Mesodermal cell (in vitro differentiated cells): Measurements from ENCODE around the gene CAPN9.

ENCODE experiments used
- H3K27ac ChIP-seq: 2 replicates; pipeline ENCODE4 v1.7.0; 2013; ENCODE audit warnings: mild to moderate bottlenecking, low read depth, low read length, moderate library complexity; ENCODE audit not compliant: severe bottlenecking
- H3K36me3 ChIP-seq: 2 replicates; pipeline ENCODE4 v1.7.1; 2013; ENCODE audit warnings: mild to moderate bottlenecking, low read length, moderate library complexity; ENCODE audit not compliant: control insufficient read depth, insufficient read depth
- H3K4me1 ChIP-seq: one replicate; pipeline ENCODE4 v1.7.1; 2013; ENCODE audit warnings: mild to moderate bottlenecking, low read length; ENCODE audit not compliant: insufficient read depth, control insufficient read depth, poor library complexity, severe bottlenecking
- H3K4me3 ChIP-seq: 2 replicates; pipeline ENCODE4 v1.7.0; 2013; ENCODE audit warnings: low read length, control low read depth, mild to moderate bottlenecking; ENCODE audit not compliant: insufficient read depth, poor library complexity, severe bottlenecking; ENCODE audit errors: extremely low read depth
- H3K9me3 ChIP-seq: 2 replicates; pipeline ENCODE4 v1.7.1; 2013; ENCODE audit warnings: mild to moderate bottlenecking, low read length, moderate library complexity; ENCODE audit not compliant: control insufficient read depth
- WGBS, 2 experiments: methylation state at CpG; one replicate each; pipeline ENCODE4 v1.1.5; 2013; ENCODE audit warnings: missing lambda C conversion rate in 2 of 2; ENCODE audit not compliant: insufficient coverage in 2 of 2; 5-methylcytosine and 5-hydroxymethylcytosine counted together

Gene CAPN9

GRCh38 chr1:230730977-230731376 lies 16.2 kb upstream of the CAPN9 start:
- no peaks in the 10 kb centered on the region for H3K4me1 ChIP-seq
- no peak overlapping the region for H3K4me3 ChIP-seq
- no peaks in the 10 kb centered on the region for H3K36me3 ChIP-seq
- 90 to 96% methylated on average over 4 to 5 of the region's 5 CpGs for WGBS, 2 experiments
- no peaks in the 10 kb centered on the region for H3K9me3 ChIP-seq
- H3K27ac ChIP-seq: no peak overlapping the region

- WGBS, 2 experiments: 81 to 84% methylated on average over 2 of the region's 2 CpGs
These were observed 11.7 kb upstream of the CAPN9 start for GRCh38 chr1:230735447-230735846.

DNA sequence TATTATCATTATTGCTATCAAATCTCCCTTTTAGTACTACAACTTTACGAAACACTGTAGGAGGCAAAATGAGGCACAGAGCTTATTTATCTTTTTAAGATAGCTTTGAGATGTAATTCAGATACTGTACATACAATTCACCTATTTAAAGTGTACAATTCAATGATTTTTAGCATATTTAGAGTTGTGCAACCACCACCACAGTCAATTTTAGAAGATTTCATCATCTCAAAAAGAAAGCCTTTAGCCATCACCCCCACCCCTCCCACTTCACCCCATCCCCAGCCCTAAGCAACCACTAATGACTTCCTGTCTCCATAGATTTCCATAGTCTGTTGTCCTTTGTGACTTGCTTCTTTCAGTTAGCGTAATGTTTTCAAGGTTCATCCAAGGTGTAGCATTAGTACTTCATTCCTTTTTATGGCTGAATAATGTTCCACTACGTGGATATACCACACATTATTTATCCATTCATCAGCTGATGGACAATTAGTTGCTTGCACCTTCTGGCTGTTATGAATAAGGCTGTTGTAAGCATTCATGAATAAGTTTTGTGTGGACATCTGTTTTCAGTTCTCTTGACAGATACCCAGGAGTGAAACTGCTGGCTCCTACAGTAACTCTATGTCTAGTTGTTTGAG lies 9.4 kb upstream of the CAPN9 start:
- H3K36me3 ChIP-seq: no peaks in the 10 kb centered on the region
- WGBS, 2 experiments: 83% methylated on average over 1 of the region's 3 CpGs; no CpG with 5 or more reads in 1 of the 2 experiments
- no peaks in the 10 kb centered on the region for H3K9me3 ChIP-seq
- no peaks in the 10 kb centered on the region for H3K4me1 ChIP-seq
- no peak overlapping the region for H3K27ac ChIP-seq
- no peak overlapping the region for H3K4me3 ChIP-seq

More at GRCh38 chr1:230735447-230735846, 11.7 kb upstream of the CAPN9 start:
- Histone ChIP-seq H3K9me3 (no peaks in the 10 kb centered on the region), H3K4me1 (no peaks in the 10 kb centered on the region), H3K4me3 (no peak overlapping the region), H3K27ac (no peak overlapping the region), H3K36me3 (no peaks in the 10 kb centered on the region)

- 90 to 97% methylated on average over 12 of the region's 12 CpGs for WGBS, 2 experiments
- Histone ChIP-seq H3K36me3 (no peaks in the 10 kb centered on the region), H3K4me3 (no peak overlapping the region), H3K4me1 (peaks cover 11% of the 10 kb centered on the region), H3K27ac (no peak overlapping the region), H3K9me3 (no peaks in the 10 kb centered on the region)
These were observed 7.5 kb upstream of the CAPN9 start for GRCh38 chr1:230739564-230740290.

GRCh38 chr1:230743899-230744298 lies 3.3 kb upstream of the CAPN9 start:
- peak overlapping the region; percentile 57 for H3K27ac ChIP-seq
- no peaks in the 10 kb centered on the region for H3K36me3 ChIP-seq
- H3K4me1 ChIP-seq: peaks cover 16% of the 10 kb centered on the region
- no peak overlapping the region for H3K4me3 ChIP-seq
- H3K9me3 ChIP-seq: no peaks in the 10 kb centered on the region
- 94 to 100% methylated on average over 1 to 2 of the region's 2 CpGs for WGBS, 2 experiments

GRCh38 chr1:230744382-230744781 lies 2.8 kb upstream of the CAPN9 start:
- Histone ChIP-seq H3K27ac (peak overlapping the region; percentile 57), H3K4me3 (no peak overlapping the region), H3K9me3 (no peaks in the 10 kb centered on the region), H3K36me3 (no peaks in the 10 kb centered on the region), H3K4me1 (peaks cover 16% of the 10 kb centered on the region)
- 80 to 84% methylated on average over 4 of the region's 5 CpGs for WGBS, 2 experiments

- Histone ChIP-seq H3K36me3 (no peaks in the 10 kb centered on the region), H3K4me1 (peaks cover 16% of the 10 kb centered on the region), H3K9me3 (no peaks in the 10 kb centered on the region), H3K27ac (no peak overlapping the region), H3K4me3 (no peak overlapping the region)
- WGBS, 2 experiments: 73 to 83% methylated on average over 3 of the region's 3 CpGs
These were observed 2.1 kb upstream of the CAPN9 start for GRCh38 chr1:230745071-230745470.

DNA sequence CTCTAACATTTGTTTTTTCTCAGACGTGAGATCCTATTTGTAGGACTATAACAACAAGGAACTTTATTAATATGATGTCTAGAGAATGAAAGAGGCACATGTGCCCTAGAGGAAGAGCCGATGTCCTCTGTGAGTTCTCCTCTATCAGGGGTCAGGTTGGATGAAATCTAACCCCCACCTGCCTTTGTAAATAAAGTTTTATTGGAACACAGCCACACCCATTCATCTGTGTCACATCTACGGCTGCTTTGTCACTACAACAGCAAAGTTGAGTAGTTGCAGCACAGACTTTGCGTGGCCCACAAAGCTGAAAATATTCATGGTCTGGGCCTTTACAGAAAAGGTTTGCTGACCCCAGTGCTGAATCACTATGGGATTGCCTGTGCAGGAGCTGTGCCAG lies 571 bp upstream of the CAPN9 start:
- Histone ChIP-seq H3K36me3 (no peaks in the 10 kb centered on the region), H3K9me3 (no peaks in the 10 kb centered on the region), H3K27ac (no peak overlapping the region), H3K4me3 (no peak overlapping the region), H3K4me1 (peaks cover 16% of the 10 kb centered on the region)
- 90 to 98% methylated on average over 2 to 3 of the region's 4 CpGs for WGBS, 2 experiments

GRCh38 chr1:230747890-230748800 lies 957 bp downstream of the CAPN9 start:
- H3K36me3 ChIP-seq: no peaks in the 10 kb centered on the region
- WGBS, 2 experiments: 79 to 87% methylated on average over 9 to 14 of the region's 16 CpGs
- peaks cover 20% of the 10 kb centered on the region for H3K4me1 ChIP-seq
- H3K9me3 ChIP-seq: no peaks in the 10 kb centered on the region
- H3K27ac ChIP-seq: no peak overlapping the region
- H3K4me3 ChIP-seq: no peak overlapping the region

DNA sequence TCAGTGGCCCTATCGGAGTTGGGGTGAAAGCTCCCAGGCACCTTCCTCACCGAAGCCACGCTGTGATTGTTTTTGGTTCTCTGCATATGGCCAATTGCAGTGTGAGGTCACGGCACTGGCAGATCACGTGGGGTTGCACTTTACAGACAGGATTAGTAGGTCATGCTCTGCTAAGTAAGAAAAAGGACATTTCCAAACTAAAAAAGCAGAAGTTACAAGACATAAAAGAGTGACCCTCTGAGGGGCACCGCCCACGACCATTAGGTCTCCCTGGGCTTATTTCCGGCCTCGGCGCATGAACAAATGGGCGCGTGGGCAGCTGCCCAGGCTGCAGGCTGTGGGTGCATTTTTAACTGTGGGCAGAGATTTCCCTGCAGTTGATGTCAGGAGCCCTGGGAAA lies 2.0 kb downstream of the CAPN9 start:
- Histone ChIP-seq H3K27ac (no peak overlapping the region), H3K4me1 (peaks cover 19% of the 10 kb centered on the region), H3K4me3 (no peak overlapping the region), H3K9me3 (no peaks in the 10 kb centered on the region), H3K36me3 (no peaks in the 10 kb centered on the region)
- 85 to 89% methylated on average over 6 to 9 of the region's 12 CpGs for WGBS, 2 experiments
